Hepatic stellate cell (primary cell): ENCODE data around the gene CISH.

ENCODE experiments used
- DNase-seq: peaks from one replicate; pipeline ENCODE4 v3.0.0; 2011; ENCODE audit warnings: low spot score

Gene CISH

DNA sequence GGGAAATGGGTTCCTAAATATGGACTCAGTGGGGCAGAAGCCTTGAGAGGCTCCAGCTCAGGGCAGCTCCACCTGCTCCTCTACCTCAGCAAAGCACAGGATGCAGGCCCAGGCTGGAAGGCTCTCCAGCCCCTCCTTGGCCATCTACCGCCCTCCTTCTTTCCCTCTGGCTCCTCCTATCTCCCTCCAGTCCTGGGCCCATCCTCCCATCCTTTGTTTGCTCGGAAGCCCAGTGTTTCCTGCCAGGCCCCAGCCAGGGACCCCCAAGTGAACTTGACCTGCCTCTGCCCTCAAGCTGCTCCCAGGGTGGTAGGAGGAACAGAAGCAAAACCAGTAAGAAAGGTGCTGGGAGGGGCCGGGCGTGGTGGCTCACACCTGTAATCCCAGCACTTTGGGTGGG is 25.4 kb upstream of the CISH start:
- no peak for DNase-seq

DNA sequence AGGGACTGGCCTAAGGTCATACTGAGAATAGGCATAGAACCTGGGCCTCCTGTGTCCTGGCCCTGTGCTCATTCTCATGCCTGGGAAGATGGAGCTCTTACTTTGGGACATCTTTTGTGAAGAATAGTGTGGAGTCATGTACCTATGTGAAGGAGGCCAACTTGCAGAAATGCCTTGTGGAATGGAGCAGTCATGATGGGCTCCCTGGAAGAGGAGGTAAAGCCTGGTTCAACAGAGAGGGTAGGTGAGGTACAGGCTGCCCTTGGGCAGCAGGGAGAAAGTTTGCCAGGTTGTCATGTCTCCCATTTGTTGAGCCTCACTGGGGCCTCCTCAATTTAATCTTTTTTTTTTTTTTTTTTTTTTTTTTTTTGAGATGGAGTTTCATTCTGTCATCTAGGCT is 23.5 kb upstream of the CISH start:
- DNase-seq: no peak

DNA sequence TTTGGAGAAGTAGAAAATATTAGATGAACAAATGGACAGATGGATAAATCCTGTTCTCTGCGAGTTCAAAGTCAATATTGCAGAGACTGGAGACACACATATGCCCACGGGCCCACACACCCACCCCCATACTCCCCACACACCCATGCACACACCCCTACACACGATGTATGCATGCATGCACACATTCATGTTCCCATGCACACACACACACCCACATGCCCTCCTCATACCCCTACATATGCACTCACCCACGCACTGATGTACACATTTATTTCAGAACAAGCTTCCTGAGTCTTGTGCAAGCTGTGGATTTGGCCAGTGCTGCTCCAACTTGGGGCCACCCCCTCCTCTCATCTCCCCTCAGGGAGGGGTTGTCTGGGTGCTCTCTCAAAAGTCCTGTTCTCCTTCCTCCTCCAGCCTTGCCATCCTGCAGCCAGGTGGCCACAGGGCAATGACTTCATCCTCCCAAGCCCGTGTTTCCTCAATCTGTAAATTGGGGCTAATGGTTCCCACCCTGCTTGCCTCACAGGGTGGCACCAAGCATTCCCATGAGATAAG is 21.7 kb upstream of the CISH start:
- no peak for DNase-seq

DNA sequence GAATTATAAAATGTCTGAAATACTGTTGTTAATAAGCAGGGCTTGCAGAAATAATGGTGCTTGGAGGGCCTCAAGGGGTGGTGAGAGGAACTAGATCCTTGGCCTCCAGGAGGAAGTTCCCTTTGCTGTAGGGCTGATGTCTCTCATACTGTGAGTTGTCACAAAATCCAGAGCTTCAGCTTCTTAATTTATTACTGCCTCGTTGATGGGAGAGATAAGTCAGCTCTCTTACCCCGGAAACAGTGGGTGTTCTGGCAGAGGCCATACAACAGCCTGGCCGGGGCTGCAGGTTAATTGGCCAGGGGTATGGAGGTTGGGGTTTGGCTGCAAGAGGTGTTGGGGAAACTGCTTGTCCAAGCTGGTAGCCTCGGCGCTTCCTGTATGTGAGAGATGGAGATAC is 20.9 kb upstream of the CISH start:
- no peak for DNase-seq

DNA sequence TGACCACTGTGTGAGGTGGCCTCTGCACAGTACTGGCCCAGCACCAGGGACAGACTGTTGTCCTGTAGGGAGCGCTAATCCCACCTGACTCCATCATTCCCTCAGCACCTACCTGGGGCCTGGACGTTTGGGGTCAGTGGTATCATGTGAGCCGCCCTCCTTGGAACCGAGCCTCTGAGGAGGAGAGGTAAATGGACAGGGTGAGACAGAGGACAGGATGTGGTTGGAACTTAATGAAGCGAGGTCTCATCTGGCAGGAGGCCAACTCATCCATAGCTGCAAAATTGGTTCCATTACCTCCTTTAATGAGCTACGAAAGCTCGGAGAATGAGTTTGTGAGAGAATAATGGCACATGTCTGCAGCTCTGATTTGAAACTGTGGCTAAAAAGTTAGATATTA is 19.3 kb upstream of the CISH start:
- DNase-seq: no peak

DNA sequence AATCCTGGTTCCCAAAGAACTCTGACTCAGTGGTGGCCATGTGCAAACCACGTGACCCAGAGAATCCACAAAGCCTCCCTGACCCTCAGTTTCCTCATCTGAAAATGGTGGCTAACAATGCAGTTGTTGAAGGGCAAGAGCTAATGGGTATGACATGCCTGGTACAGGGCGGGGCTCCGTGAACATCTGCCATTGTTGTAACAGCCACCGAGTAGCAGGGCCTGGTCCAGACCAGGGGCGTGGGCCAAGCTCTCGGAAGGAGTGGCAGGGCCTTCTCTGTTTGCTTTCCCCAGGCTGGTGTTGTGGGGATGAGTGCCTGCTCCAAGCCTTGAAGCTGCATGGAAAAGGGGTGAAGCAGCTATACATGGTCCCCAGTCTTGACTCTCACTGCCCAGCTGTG is 18.8 kb upstream of the CISH start:
- DNase-seq: no peak

DNA sequence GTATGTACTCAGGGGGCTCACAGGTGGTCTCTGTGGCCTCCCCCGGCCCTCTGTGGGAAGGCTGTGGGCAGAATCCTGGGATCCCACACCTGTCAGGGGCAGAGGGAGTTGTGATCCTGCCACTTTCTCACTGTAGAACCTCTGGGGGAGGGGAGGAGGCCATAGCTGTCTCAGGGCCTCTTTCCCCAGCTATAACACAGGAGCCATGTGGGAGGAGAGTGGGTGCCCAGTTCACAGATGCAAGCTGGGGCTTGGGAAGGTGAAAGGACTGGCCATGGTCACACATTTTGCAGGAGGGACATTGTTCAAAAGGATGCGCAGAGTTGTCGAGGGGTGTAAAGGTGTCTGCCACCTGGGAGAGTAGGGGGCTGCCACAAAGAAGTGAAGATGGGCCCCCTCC is 17.0 kb upstream of the CISH start:
- no peak for DNase-seq

DNA sequence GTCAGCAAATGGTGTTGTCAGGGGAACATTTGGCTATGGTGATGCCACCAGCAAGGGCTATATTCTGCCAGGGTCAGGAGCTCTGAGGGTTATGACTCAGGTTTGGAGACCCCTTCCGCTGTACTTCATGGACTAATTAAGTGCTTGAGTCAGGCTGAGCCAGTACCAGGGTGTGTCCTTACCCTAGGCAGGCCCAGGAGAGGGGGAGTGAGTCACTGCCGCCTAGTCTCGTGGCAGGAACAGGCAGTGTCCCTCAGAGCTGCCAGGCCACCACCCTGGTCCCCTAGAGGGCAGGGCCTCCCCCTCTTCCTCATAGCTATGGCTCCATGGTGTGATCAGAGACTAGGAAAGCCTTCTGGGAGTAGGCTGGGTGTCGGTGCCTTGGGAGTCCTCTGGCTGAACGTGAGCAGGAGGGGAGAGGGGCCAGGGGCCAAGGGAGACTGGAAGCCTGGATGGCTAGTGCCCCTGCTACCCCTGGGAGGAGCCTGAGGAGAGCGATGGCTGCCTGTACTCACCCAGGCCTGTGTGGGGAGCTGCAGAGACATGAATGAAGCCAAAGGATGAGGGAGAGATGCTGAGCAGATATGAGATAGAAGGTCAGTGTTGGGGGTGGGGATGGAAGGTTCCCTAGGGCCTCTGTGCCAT is 16.0 kb upstream of the CISH start:
- peak; percentile 75 for DNase-seq

DNA sequence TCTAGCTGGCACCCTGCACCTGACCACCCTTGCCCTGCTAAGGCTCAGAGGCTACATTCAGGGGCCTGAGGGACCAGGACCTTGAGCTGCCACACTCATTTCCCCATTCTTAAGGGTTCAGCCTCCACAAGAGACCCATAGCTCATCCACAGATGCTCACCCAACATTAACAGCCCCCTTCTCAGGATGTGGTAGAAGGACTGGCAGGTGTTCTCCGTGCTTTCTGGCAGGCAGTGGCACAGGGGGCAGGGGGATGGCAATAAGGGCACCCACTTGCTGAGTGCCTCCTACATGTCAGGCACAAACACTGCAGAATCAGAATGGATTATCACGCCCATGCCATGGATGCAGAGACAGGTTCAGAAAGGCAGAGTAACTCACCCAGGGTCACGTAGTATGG is 14.8 kb upstream of the CISH start:
- no peak for DNase-seq

DNA sequence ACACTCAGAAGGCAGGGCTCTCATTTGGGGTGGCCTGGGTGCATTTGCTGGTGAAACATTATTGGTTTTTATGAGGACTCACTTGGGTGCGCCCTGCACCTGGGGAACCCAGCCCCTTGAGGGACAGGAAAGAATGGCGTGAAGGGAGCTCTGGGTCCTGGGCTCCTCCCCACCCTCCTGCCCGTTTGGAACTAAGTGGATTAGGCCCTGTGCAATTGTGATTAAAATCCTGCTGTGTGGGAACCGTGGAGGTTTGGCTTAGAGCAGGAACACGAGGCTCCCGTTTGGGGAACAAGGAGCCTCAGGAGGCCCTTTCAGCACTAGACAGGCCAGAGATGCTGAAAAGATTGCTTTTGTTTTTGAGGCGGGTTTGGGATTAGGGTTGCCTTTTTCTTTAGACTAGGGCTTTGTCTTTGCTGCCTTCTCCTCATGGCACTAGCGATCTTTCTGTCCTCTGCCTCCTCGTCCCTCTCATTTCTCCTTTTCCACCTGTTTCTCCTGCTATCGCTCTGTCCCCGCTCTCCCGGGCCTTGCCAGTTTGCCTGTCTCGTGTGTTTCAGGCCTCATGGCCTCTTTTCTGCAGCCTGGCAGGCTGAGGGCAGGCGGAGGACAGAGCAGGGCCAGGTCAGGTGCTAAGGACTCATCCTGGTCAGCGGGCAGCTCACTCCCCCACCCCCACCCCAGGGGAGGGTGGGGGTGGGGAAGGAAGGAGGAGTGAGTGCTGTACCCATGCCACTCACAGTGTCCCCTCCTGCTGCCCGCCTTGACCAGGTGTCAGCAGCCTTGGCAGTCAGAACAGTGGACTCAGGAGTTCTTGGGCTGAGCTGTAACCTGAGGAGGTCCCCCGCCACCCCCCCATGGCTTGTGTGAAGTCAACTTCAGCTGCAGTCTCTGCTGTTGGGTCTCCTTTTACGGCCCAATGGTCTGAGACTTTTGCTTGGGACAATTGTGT is 13.9 kb upstream of the CISH start:
- no peak for DNase-seq

DNA sequence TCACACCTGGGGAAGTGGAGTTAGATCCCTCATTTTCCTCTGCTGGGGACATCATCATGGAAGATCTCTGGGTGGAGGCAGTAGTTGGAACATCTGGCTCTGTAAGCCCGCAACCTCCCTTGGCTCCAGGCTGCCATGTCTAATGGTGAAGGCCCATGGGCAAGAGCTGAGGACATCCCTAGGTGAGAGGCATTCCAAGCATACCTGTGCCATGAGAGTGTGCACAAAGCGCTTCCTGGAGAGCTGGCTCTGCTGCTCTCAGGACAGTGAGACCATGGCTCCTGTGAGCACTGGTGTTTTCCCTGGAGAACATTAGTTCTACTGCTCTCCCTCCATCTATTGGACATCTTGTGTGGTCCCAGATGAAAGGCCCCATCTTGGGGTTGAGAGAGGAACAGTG is 13.1 kb upstream of the CISH start:
- no peak for DNase-seq

DNA sequence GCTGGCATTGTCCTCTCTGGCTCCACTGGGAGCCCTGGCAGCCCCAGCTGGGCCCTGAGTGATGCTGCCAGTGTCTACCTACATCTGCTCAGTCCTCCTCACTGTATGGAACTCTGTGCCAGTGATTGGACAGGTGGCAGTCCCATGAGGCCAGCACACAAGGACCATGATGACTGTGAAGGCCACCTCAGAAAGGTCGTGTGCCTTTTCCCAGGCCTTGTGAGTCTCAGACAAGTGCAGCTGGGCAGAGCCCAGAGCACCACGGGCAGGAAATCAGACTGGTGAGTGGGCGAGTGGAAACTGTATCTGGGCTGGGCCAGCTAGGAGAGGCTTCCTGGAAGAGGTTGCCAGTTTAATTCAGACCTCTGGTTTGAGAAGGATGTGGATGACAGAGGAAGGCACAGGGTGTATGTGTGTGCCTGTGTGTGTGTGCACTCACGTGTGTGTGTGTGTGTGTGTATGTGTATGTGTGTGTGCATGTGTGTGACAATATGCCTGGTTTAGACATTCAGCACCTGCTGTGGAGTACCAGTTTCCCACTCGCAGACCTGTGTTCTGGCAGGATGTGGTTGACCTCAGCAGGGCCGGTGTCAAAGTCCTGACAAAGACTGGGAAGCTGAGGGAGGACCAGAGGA is 12.4 kb upstream of the CISH start:
- DNase-seq: no peak

DNA sequence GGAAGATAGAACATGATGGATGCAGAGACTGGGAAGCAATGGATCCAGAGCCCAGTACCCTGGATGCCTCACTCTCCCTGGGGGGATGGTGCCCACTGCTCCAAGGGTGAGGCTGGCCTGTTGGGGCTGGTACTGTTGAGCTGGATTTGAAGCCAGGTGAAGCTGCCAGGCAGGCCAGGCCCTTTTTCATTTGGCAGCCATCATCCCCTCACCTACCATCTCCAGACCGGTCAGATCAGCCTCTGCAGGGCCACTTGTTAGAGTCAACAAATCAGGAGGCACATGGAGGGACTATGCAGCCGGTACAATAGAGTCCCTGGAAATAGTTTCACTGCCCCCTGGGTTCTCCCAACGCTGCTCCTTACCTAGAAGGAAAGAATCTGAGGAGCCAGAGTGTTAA is 11.3 kb upstream of the CISH start:
- no peak for DNase-seq

DNA sequence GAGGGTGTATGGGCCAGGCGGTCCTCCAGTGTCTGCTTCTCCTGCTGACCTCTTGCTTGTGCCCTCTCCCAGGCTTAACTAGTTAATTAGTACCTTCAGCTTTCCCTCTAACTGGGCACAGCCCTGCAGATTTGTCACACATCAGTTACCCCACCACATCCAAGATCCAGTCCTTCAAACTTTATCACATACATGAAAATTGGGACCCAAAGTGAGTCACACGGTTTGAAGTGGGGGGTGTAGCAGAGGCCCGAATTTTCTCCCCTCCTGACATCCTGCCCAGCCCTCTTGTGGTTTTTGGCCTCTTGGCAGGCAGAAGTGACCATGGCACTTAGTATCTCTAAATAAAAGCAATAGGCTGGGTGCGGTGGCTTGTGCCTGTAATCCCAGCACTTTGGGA is 9.2 kb upstream of the CISH start:
- no peak for DNase-seq

DNA sequence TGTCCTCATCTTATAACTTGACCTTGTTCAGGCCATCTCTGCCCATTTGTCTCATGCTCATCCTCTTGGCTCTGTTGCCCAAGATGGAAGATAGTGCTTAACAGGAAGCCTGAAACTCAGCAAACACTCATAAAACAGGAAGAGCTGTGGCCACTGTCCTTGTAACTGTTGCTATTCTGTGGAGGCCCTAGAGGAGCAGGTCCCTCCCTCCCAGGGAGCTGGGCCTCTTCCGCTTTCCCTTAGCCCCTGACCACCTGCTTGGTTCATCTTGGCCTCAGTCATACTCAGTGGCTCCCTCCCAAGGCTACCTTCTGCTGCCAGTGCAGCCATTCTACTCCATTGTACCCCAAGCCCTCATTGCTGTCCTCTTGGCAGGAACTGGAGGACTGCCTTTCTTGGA is 8.8 kb upstream of the CISH start:
- no peak for DNase-seq

DNA sequence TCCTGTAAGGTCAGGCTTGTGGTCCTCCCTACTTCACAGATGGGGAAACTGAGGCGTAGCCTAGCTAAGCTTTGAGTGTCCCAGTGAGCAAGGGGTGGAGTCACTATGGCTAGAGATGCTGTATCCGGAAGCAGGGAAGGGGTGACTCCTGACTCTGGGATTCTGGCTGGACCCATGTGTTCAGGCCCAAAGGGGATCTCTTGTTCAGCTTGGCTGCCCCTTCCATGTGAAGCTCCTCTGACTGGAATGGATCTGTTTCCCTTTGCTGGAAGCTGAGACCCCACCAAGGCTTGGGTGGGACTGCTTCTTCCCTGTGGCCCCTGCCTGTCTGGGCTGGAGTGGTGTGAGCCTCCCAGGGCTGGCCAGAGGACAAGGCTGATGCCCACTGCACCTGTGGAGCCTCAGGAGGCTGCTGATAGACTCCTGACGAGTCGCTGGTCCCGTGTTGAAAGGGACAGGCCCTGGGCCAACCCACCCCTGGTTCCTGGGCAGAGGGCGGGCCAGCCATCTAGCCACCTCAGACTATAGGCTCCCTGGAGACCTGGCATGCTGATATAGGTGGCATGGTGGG is 6.4 kb upstream of the CISH start:
- no peak for DNase-seq

DNA sequence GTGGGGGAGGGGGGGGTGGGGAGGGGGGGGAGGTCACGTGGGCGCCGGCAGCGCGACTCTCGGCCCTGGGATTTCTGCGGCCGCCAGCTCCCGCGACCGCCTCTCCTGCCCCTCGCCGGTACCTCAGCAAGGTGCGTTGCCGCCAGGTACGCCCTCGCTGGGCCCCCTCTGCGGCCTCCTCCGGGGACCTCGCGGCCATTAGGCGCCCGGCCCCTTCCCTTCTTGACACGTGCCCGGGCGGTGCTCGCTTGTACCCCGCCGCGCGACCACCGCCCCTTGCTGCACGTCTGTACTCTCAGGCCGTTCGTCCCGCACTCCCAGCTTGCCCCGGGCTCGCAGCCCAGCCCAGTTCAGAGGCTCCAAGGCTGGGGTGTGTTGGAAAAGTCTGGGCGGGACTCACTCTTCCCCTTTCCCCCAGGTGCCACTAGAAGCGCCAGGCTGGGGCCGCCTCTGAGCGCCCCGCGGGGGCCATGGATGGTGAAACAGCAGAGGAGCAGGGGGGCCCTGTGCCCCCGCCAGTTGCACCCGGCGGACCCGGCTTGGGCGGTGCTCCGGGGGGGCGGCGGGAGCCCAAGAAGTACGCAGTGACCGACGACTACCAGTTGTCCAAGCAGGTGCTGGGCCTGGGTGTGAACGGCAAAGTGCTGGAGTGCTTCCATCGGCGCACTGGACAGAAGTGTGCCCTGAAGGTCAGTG is 5.7 kb upstream of the CISH start, which contains the start of gene MAPKAPK3:
TSS of gene MAPKAPK3 (plus strand) at position 56 of the 696 bp plus-strand sequence. CDS start at position 471, 415 bp downstream.
- no peak for DNase-seq

DNA sequence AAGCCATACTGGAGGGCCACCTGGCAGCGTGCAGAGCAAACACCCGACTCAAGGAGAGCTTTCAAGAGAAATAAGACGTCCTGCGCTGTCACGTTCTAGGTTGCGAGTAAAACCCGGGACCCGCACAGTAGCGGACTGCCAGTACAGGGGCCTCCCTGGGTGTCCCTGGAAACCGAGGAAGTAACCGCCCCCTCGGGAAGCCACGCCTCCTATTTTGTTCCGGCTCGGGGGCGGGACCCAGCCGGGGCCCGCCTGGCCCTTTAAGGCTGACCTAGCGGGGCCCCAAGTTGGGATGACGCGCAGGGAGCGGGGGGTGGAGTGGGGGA is 5.2 kb upstream of the CISH start:
- DNase-seq: peak; percentile 97

DNA sequence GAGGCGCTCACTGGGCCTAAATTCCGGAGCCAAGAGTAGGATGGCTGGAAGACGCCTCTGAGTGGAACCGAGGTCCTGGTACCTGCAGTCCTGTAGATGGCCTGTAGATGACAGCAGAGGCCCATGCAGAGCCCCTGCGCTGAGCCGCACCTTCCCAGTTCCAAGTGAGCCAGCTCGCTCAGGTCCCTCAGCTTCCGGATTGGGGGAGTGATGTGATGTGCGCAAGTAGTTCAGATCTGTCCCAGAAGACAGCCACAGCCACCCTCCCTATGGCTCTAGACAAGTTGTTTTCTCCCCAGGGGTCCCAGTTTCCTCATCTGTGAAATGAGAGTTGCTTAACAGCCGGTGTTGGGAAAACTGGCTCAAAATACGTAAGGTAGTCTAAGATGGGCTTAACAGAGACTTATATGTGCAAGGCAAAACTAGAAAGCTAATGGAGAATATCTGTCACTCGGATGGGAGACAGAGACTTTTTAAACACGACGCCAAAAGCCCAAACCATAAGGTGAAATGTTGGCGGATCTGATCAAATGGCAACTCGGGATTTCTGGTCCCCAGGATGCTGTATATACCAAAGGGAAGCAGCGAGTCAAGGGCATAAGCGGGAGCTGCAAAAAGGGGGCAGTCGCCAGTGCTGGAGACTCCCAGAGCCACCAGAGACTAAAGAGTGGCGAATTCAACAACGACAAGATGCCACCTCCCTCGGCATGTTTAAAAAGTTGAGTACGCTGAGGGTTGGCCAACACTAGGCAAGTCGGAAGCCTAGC is 4.6 kb upstream of the CISH start:
- peak; percentile 94 for DNase-seq

DNA sequence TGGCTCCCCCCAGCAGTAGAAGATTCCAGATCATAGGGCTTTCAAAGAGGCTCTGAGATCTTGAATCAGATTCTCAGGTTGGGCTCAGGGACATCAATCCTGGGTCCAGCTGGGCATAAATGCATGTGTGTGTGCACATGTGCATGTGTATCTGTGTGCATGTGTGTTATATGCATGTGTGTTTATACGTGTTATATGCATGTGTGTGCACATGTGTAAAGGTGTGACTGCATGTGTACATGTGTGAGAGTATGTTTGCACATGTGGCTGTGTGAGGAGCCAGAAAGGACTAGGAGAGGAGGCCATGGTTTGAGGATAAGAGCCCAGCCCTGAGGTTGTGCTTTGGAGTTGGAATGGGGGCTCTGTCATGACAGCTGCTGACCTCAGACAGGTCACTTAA is 3.6 kb upstream of the CISH start:
- DNase-seq: no peak
